T-helper 22 cell (primary cell): ENCODE results near the gene WFDC6.

Experiments used
- DNase-seq: peaks from one replicate; pipeline ENCODE4 v3.0.0-alpha.2; 2020; ENCODE audit warnings: low read depth

Gene WFDC6

DNA sequence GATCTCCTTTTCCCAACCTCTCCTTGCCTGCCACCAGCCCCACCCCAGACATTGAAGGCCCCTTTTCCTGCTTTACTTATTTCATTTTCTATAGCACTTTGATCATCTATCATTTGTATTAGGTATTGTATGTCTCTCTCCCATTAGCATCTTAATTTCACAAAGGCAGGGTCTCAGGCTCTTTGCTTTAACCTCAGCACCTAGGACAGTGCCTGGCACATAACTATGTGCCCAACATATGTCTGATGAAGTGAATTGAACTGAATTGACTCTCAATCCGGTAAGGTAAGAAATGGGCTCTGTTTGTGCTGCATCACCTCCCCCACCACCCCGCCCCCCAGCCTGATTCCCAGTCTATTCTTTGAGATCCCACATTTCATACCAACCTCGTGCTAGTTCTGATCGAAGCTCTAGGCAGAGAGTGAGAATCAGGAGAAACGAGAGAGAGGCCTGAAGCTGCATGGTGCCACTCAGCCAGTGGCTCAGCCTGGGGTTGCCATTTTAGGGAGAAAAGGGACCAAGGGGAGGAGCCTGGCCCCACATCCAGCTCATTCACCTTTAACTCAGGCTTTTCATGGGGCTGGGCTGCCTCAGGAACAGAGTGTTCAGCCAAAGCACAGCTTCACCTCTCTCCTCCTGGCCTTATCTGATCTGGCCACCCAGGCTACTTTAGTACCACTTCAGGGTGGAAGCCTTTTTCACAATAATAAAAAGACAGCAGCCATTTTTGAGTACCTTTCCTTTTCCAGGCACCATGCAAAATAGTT lies 24.0 kb downstream of the WFDC6 start, which contains the start of gene SPINT3:
TSS of gene SPINT3 (minus strand) at position 476 of the 767 bp plus-strand sequence. CDS start at position 462, 14 bp downstream.
- DNase-seq, result no peak

DNA sequence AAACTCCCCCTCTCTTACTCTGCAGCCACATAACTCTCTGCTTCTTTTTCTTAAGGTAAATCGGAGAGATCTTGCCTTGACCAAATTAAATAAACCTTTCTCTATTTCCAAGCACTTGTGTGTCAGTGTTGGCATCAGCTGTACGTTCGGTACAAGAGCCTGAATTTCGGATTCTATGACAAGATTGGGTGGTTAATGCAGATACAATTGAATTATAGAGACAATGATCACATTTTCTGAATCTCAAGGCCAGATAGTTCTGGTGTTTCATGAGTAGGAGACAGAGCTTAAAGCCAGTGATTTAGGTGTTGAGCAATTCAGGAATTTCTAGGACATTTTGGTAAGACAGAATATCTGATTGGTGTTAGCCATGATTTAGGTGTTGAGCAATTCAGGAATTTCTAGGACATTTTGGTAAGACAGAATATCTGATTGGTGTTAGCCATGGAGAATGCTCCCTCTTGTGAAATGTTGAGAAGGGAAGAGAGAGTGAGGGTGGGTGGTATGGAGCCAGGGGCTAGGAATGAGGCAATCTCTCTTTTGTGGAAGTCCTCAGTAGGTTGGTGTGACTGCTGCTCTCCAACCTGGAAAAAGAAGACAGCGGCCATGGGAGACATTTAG lies 28.9 kb downstream of the WFDC6 start:
- no peak for DNase-seq

DNA sequence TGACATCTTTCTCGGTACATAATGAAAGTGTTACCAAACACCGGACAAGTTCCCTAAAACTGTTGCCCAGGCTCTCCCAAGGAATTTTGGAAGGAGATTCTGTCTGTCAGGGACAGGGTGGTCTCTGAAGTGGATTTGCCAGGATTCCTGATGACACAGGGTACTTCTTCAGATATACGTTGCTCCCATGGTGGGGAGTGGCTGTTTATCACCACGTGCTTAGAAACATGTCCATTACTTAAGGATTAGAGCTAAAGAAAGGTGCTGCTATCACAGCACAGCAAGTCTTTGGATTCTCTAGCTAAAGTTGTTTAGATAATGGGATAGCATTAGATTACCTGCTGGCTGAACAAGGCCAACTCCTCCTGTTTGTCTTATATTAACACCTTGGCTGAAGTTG lies 30.2 kb downstream of the WFDC6 start:
- no peak for DNase-seq

DNA sequence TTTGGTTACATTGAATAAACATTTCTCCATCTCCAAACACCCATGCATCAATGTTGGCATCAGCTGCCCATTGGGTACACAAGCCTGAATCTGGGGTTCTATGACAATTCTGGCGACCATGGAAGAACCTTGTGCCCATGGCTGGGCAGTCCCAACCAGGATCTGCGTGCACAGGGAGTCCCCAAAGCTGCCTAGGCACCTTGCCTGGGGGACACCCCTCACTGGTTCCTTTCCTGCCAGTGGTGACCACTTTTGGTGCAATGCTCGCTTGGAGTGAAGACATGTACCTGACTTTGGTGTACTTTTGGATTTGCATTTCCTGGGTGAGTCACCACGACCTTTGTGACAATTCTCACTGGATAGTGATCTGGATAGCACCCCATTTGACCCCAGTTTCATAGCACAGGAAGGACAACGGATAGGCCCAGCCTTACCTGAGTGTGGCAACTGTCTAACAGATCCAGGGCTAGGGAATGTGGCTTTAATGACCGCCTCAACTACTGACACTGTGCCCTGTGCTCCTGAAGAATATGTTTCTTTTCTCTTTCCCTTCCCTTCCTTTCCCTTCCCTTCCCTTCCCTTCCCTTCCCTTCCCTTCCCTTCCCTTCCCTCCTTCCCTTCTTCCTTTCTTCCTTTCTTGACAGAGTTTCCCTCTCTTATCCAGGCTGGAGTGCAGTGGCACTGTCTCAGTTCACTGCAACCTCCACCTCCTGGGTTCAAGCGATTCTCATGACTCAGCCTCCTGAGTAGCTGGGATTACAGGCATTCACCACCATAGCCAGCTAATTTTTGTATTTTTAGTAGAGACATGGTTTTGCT lies 31.0 kb downstream of the WFDC6 start:
- DNase-seq, result no peak

DNA sequence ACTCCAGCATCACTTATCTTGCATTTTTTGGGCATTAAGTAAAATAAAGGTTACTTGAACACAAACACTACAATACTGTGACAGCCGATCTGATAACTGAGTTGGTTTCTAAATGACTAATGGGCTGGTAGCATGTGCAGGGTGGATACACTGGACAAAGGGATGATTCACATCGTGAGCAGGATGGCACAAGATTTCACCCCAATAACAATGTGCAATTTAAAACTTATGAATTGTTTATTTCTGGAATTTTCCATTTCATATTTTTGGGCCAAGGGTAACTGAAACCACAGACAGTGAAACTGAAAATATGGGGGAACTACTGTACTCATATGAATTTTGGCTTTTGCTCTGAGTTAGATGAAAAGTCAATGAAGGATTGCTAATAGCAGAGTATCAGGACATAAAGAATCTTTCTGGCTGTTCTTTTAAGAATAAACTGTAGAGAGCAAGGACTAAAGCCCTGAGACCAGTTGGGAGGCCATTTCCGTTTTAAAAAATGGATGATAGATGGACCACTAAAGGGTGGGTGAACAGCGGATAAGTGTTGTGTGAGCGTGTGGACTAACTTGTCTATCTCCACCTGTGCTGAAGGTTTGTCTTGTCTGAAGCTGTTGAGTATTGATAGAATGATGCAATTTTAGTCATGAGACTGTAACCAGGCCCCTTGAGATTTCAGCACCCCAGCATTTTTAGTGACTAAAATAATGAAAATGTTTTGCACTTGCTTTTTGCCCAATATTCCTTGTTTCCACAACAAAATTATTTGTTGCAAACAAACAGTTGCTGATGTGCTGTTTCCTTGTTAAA lies 32.1 kb downstream of the WFDC6 start:
- DNase-seq, result no peak

DNA sequence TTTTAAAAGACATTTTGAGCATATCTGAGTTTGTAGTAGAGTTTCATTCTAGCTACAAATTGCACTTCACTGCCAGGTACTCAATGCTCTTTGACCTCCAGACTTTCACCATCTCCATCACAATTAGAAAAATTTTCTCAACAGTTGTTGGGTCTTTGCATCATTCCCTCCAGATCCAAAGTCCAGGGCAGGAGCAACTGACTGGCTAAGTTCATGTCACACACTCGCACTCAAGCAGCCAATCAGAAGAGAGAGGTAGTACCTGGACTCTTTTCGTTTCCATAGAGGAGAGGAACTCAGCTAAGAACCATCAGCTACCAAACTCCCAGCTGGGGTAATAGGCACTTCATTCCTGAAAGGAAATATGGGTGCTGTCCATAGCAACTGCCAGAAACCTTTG lies 32.9 kb downstream of the WFDC6 start:
- DNase-seq, result no peak

DNA sequence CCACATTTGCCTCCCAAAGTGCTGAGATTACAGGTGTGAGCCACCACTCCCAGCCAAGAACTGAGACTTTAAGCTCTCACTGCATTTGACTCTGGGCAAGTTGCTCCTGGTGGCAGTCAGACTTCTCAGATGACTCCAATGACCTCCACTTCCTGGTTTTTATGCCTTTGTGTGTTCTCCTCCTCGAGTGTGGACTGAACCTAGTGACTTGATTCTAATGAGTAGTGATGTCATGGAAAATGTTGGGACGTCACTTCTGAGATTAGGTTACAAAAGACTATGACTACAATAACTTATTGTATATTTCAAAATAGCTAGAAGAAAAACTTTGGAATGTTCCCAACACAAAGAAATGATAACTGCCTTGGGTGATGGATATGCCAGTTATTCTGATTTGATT lies 35.9 kb downstream of the WFDC6 start:
- DNase-seq, result no peak

DNA sequence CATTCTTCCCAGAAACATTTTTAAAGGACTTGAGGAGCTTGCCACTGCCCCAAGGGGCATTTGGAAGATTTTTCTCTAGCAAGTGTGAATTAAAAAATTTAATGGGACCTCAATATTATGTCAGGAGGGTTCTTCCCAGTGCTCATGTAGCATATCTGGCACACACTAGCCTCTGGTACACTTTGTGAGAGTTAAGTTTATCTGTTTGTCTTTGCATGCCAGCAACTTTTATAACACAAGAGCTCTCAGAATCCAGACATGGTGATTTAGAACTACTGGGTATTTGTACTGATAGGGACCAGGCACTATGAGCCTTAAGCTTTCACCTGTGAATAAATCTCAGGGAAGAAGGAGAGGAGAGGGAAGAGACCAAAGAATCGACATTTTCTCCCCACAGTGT lies 36.7 kb downstream of the WFDC6 start:
- no peak for DNase-seq

DNA sequence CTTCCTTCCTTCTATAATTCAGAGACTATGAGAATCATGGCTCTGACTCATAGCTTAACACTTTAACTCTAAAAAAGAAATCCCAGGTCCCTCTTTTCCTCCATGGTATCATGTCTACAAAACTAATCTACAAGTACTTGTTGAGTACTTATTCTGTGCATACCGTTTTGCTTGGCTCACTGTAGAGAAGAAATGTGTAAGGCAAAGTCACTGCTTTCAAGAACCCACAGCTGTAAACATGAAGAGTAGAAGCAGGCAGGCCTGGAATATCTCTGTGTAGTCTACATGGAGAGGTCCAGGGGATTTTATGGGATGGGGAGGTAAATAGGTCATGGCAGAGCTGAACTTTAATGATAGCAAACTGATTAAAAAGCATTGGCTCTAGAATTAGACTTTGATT lies 37.7 kb downstream of the WFDC6 start:
- no peak for DNase-seq

DNA sequence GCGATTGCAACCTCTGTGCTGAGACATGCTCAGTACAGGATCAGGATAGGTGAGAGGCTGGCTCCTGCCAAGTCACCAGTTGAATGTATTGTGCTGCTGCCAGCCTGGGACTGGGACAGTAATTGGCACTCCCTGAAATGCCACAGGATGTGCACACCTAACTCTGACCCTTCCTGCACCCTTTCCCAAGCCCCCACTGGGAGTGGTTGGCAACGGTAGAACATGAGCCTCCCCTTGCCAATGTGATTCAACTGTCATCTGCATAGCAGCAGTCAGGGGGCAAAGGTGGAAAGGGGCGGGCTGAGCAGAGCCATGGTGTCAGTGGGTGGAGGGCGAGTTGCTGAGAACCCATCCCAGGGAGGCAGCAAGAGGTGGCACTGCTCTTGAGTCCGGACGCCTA lies 39.3 kb downstream of the WFDC6 start:
- no peak for DNase-seq

DNA sequence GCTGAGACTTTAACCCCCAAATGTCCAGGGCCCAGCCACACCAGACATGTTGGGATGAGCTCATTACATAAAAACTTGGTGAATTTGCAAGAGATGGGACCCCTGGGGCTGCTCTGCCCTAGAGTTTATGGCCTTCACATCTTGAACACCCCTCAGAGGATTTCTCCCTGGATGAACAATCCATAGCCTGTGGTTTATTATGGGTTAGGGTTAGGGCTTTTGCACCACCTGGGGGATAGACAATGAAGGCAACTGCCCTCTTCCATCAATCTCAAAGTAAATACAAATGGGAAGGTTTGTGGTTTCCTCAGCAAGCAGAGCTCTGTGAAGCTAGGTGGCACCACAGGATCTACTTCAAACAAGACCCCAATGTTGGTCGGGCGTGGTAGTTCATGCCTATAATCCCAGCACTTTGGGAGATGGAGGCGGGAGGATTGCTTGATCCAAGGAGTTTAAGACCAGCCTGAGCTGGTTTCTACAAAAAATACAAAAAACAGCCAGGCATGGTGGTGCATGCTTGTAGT lies 41.2 kb downstream of the WFDC6 start:
- DNase-seq, result no peak

DNA sequence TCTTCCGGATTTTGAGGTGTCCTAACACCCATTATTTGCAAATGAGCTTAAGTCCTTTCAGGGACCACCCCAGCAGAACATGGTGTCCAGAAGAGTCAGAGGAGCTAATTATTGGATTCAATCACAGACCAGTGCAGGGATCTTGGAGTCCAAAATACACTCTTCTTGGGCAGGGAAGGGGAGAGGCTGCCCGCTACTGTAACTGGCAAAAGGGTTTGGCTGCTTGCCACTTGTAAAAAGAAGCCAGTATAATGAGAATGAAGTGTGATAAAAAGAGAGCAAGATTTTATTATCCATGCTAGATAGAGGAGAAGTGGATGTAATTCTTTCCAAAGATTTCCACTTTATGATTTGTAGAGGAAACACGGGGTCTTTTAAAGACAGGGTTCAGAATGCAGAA lies 43.1 kb downstream of the WFDC6 start:
- DNase-seq, result no peak

DNA sequence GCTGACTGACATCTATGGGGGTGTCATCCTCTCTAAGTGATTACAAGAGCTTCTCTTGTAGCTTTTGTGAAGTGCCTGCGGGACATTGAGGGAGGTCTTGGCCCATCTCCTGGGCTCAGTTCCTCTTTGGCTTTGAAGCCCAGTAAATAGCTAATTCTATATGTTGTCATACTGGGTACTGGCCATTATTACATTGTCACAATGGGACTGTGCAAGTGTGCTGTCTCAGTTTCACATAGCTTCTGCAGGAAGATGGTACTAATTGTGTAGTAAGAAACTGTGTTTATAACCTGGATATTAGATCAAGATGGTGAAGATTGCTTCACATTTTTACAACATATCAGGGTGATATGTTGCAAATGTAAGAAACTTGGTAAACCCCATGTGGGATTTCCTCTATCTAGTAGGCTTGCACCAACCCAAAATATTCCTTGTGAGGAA lies 43.8 kb downstream of the WFDC6 start:
- DNase-seq, result no peak

DNA sequence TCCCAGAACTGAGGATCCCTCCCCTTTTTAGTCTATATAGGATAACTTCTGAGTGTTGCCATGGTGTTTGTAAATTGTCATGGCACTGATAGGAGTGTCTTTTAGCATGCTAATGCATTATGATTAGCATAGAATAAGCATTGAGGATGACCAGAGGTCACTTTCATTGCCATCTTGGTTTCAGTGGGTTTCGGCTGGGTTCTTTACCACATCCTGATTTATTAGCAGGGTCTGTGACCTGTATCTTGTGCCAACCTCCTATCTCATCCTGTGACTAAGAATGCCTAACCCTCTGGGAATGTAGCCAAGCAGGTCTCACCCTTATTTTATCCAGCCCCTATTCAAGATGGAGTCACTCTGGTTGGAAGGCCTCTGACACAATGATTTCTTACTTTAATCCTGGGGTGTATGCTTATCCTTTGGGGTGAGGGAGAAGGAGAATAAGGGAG lies 50.2 kb downstream of the WFDC6 start:
- DNase-seq, result no peak

DNA sequence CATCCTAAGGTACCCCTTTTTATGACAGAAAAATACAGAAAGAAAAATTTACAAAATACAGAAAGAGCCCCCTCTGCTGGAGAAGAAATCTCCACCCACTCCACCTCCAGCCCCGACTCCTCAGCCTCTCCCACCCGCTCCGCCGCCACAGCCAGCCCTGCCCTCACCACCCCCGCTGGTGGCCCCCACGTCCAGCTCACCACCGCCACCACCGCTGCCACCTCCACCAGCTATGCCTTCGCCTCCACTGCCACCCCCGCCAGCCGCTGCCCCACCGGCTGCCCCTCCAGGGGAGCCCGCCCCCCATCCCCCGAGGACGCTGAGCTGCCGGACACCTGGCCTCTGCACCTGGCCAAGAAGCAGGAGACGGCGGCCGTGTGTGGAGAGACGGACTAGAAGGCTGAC lies 52.0 kb downstream of the WFDC6 start:
- no peak for DNase-seq

DNA sequence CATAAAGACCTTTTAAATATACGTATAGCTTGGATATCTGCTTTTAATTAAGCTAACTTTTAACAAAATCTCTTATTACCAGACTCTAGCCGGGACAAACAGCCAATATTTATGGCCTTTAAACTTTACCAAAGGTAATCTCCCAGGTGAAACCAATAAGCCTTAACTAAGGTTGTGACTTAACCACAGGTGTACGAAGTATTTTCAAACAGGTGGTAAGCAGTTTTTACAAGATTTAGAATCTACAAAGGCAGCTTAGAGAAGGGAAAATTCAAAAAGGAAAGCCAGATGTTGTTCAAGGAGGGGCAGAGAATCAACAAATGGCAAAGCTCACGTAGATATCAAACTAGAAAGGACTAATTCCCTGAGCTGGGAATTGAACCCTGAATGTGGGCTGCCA lies 53.9 kb downstream of the WFDC6 start:
- DNase-seq, result no peak

DNA sequence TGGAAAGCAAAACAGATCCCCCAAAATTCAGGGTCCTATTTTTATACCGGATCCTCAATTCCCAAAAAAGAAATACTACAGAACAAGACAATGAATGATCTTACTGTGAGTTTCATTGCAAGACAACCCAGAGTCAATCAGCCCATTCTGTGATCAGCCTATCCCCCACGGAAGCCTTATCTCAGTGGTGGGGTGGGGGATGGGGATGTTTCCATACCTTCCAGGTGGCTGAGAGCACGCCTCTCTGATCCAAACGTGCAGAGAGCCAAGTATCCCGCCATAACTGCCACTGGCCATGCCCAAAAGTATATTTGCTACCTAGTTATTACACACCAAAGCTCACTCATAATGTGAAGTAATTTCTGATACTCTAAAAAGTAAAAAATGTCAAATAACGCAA lies 54.6 kb downstream of the WFDC6 start:
- DNase-seq, result no peak
